PC-9 (cell line): ENCODE results near the gene NLRP1. TPM values are rescaled to one million over a fixed set of nuclear protein-coding genes. Genes with fewer than 3 reads are reported as not detected.
A peak's percentile ranks its signal among the peaks of the same experiment; 100 is the strongest.

Source experiments
- BruUV-seq: library from RNA; stranded (reverse); fragments of 400-500 nt; replicated peaks from 2 replicates; lab custom pipeline; 2021; lab: Mats Ljungman, UMichigan
- CTCF ChIA-PET: fragments of 300-600 bp; sonication (Branson Sonifier 250); formaldehyde crosslinking; loops from one replicate; lab custom pipeline; 2022; ENCODE audit warnings: antibody characterized with exemption; lab: Charles Lee
- POLR2A ChIA-PET: fragments of 300-600 bp; sonication (Branson Sonifier 250); formaldehyde crosslinking; loops from one replicate; lab custom pipeline; 2022; ENCODE audit warnings: antibody characterized with exemption; ENCODE audit not compliant: unreplicated experiment; lab: Charles Lee
- DNase-seq, 2 experiments: peaks; one replicate each; pipeline versions ENCODE4 v3.0.0 to v3.0.0-alpha.2; 2015 to 2022; ENCODE audit warnings: mixed read lengths in 1 of 2
- H2AFZ ChIP-seq: fragments of 200-600 bp; sonication (generic); 2 replicates; pipeline ENCODE4 v1.8.1; 2017; ENCODE audit warnings: antibody characterized with exemption
- H3F3A ChIP-seq: fragments of 200-600 bp; sonication (generic); 2 replicates; pipeline ENCODE4 v1.8.1; 2017; ENCODE audit warnings: antibody characterized with exemption, mild to moderate bottlenecking, low read depth; ENCODE audit not compliant: insufficient read depth
- H3K27ac ChIP-seq: fragments of 200-600 bp; sonication (generic); 2 replicates; pipeline ENCODE4 v1.6.1; 2016; ENCODE audit warnings: mixed run types
- H3K27me3 ChIP-seq: fragments of 200-600 bp; sonication (generic); 2 replicates; pipeline ENCODE4 v1.6.1; 2016; ENCODE audit warnings: low read depth, mixed run types; ENCODE audit not compliant: insufficient read depth
- H3K36me3 ChIP-seq: fragments of 200-600 bp; sonication (generic); 2 replicates; pipeline ENCODE4 v1.6.1; 2016; ENCODE audit warnings: low read depth, mixed run types
- H3K4me1 ChIP-seq: fragments of 200-600 bp; sonication (generic); replicated peaks from 2 replicates; pipeline ENCODE4 v1.6.1; 2016; ENCODE audit warnings: mixed run types; ENCODE audit not compliant: insufficient read depth
- H3K4me2 ChIP-seq: fragments of 200-600 bp; sonication (generic); 2 replicates; pipeline ENCODE4 v1.6.1; 2017; ENCODE audit warnings: mixed run types
- H3K4me3 ChIP-seq: fragments of 200-600 bp; sonication (generic); 2 replicates; pipeline ENCODE4 v1.6.1; 2016; ENCODE audit warnings: mixed run types
- H3K79me2 ChIP-seq: fragments of 200-600 bp; sonication (generic); 2 replicates; pipeline ENCODE4 v1.6.1; 2017; ENCODE audit warnings: low read depth, mixed run types
- H3K9me2 ChIP-seq: fragments of 200-600 bp; sonication (generic); 2 replicates; pipeline ENCODE4 v1.8.1; 2017; ENCODE audit warnings: mild to moderate bottlenecking; ENCODE audit not compliant: insufficient read depth
- H3K9me3 ChIP-seq: fragments of 200-600 bp; sonication (generic); 2 replicates; pipeline ENCODE4 v1.8.1; 2016; ENCODE audit warnings: low read depth; ENCODE audit not compliant: insufficient read depth
- H4K20me1 ChIP-seq: fragments of 200-600 bp; sonication (generic); 2 replicates; pipeline ENCODE4 v1.8.1; 2017; ENCODE audit not compliant: insufficient read depth
- CTCF ChIP-seq: fragments of 200-600 bp; sonication (generic); conservative IDR thresholded peaks from 2 replicates; pipeline ENCODE4 v1.6.1; 2017; ENCODE audit warnings: mixed run types, antibody characterized with exemption, mild to moderate bottlenecking, moderate library complexity
- EZH2 ChIP-seq: fragments of 200-600 bp; sonication (generic); IDR thresholded peaks from 2 replicates; pipeline ENCODE4 v1.8.0; 2017; ENCODE audit warnings: antibody characterized with exemption, low read depth
- intact Hi-C: fragments of 100-400 bp; cut with micrococcal nuclease; formaldehyde crosslinking; loops from one replicate; pipeline ENCODE4 v1.10.0; 2022; ENCODE audit not compliant: unreplicated experiment
- total RNA-seq: library from RNA; stranded (reverse); gene quantifications from 2 replicates; pipeline ENCODE4 v1.2.3, GENCODE V29; 2021

The NLRP1 gene
- total RNA-seq, 1 experiment from 2014 or later: 0.63 TPM

DNA sequence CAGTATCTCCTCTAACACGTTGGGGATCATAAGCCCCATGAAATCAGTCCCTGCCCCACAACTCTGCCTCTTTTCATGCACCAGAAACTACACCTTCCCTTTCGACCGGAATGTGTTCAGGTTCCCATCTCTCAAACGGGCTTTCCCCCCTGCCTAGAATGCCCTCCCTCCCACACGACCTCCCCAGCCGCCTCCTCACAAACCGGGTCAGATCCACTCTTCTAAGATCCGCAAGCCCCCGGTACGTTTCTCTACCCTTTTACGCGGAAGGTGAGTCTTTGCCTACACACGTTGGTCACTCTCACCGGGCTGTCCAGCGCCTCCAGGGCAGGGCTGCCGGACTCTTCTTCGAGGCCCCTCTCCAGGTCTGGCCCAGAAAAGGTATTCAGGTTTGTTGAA, 116.2 kb downstream of the NLRP1 start:
- Histone ChIP-seq H3K9me3 (no peaks in the 10 kb centered on the region), H3K79me2 (peaks cover 55% of the 10 kb centered on the region), H3K4me3 (peak overlapping the region; percentile 84), H3K27me3 (no peaks in the 10 kb centered on the region), H2AFZ (peak overlapping the region; percentile 99), H3K9me2 (no peaks in the 10 kb centered on the region), H4K20me1 (peaks cover 38% of the 10 kb centered on the region; the same call in 1 of the 2 replicates), H3K27ac (peak overlapping the region; percentile 16; the same call in 1 of the 2 replicates), H3K4me2 (peak overlapping the region; percentile 94), H3K4me1 (peaks cover 18% of the 10 kb centered on the region), H3F3A (peaks cover 20% of the 10 kb centered on the region), H3K36me3 (no peaks in the 10 kb centered on the region)
- TF ChIP-seq CTCF (no peak), EZH2 (no peak)
- no peak for DNase-seq
- intact Hi-C loops: loop anchor here (5.0 kb wide), 1 partner anchor 46 kb away; the partner anchor contains the start of gene RPAIN
- no TSS peak for BruUV-seq
- ChIA-PET CTCF (interaction anchor here (0.6 kb wide), 2 partner anchors 486 to 1668 kb away, joined by 3 read pairs; no protein-coding TSS in a partner anchor), POLR2A (no interaction called here)

GRCh38 chr17:5467416-5467815, 116.9 kb downstream of the NLRP1 start:
- no TSS peak for BruUV-seq
- peaks cover 13% of the 10 kb centered on the region for H3F3A ChIP-seq
- H3K27ac ChIP-seq: no peak overlapping the region
- no peaks in the 10 kb centered on the region for H3K9me2 ChIP-seq
- H3K4me1 ChIP-seq: peaks cover 18% of the 10 kb centered on the region
- no peaks in the 10 kb centered on the region for H3K27me3 ChIP-seq
- peak overlapping the region; percentile 84 for H3K4me3 ChIP-seq
- peaks cover 62% of the 10 kb centered on the region for H3K79me2 ChIP-seq
- ChIA-PET CTCF (interaction anchor here (0.6 kb wide), 2 partner anchors 485 to 1710 kb away, joined by 3 read pairs; no protein-coding TSS in a partner anchor), POLR2A (no interaction called here)
- H3K4me2 ChIP-seq: peak overlapping the region; percentile 94
- peaks cover 43% of the 10 kb centered on the region; the same call in 1 of the 2 replicates for H4K20me1 ChIP-seq
- H3K9me3 ChIP-seq: no peaks in the 10 kb centered on the region
- intact Hi-C loops: loop anchor here (5.0 kb wide), 1 partner anchor 45 kb away; the partner anchor contains the start of gene RPAIN
- DNase-seq: no peak
- H2AFZ ChIP-seq: peak overlapping the region; percentile 99
- TF ChIP-seq CTCF: no peak
- TF ChIP-seq EZH2: no peak
- H3K36me3 ChIP-seq: no peaks in the 10 kb centered on the region

- Histone ChIP-seq H3K4me2 (peak overlapping the region; percentile 94), H4K20me1 (peaks cover 43% of the 10 kb centered on the region; the same call in 1 of the 2 replicates), H3K9me2 (no peaks in the 10 kb centered on the region), H3K4me1 (peaks cover 18% of the 10 kb centered on the region), H3K27me3 (no peaks in the 10 kb centered on the region), H3K4me3 (peak overlapping the region; percentile 84; the same call in 1 of the 2 replicates), H3K79me2 (peaks cover 67% of the 10 kb centered on the region), H3K36me3 (0 out of 2 replicates have a peak, but pooled peaks cover 3% of the 10 kb centered on the region), H3F3A (peaks cover 7% of the 10 kb centered on the region), H3K9me3 (no peaks in the 10 kb centered on the region), H2AFZ (no peak overlapping the region), H3K27ac (no peak overlapping the region)
- intact Hi-C loops: loop anchor here (5.0 kb wide), 1 partner anchor 44 kb away; the partner anchor contains the start of gene RPAIN
- TF ChIP-seq CTCF (no peak), EZH2 (no peak)
- BruUV-seq: no TSS peak
- ChIA-PET CTCF (no interaction called here), POLR2A (no interaction called here)
- DNase-seq: no peak
These were observed 118.0 kb downstream of the NLRP1 start for GRCh38 chr17:5466295-5466694.
